HG03139 (cell line): ENCODE measurements around the gene HGS.
"Not testable (repeated sequence)": the region's sequence is repeated elsewhere in the genome, so short reads cannot be mapped to it uniquely, and the experiment has no call there.

Source experiments
- ATAC-seq: cut with Tn5 transposase; IDR thresholded peaks from one replicate; pipeline ENCODE4 v1.9.1; 2021; ENCODE audit not compliant: unreplicated experiment

The HGS gene

GRCh38 chr17:81656118-81656743 is 27.6 kb upstream of the HGS start, which contains the start of gene PDE6G:
PDE6G (minus strand) TSS chr17:81656542; CDS start chr17:81653305, 3,237 bp downstream.
- no peak for ATAC-seq

GRCh38 chr17:81656835-81657234 is 27.0 kb upstream of the HGS start:
- ATAC-seq = no peak

GRCh38 chr17:81659038-81659437 is 24.8 kb upstream of the HGS start:
- no peak for ATAC-seq

- ATAC-seq = no peak
Observed at GRCh38 chr17:81660441-81660840, 23.4 kb upstream of the HGS start.

- ATAC-seq = no peak
Observed at GRCh38 chr17:81662002-81662401, 21.8 kb upstream of the HGS start.

GRCh38 chr17:81664051-81664470 is 19.8 kb upstream of the HGS start:
- no peak for ATAC-seq

GRCh38 chr17:81665205-81666091 is 18.4 kb upstream of the HGS start:
- no peak for ATAC-seq

GRCh38 chr17:81666092-81666341 is 17.8 kb upstream of the HGS start:
- peak; percentile 10 for ATAC-seq

- peak; percentile 95 for ATAC-seq
Observed at GRCh38 chr17:81666342-81667191, 17.2 kb upstream of the HGS start, which contains the start of the genes CCDC137 and OXLD1. CCDC137 (plus strand) TSS chr17:81666737; CDS start chr17:81666767, 30 bp downstream. OXLD1 (minus strand) TSS chr17:81666605; CDS start chr17:81666577, 28 bp downstream.

- ATAC-seq = no peak
Observed at GRCh38 chr17:81667754-81668153, 16.1 kb upstream of the HGS start.

GRCh38 chr17:81672504-81672903 is 11.3 kb upstream of the HGS start:
- no peak for ATAC-seq

- ATAC-seq = no peak
Observed at GRCh38 chr17:81672954-81673353, 10.9 kb upstream of the HGS start.

GRCh38 chr17:81673561-81674258 is 10.1 kb upstream of the HGS start:
- ATAC-seq = no peak

GRCh38 chr17:81675515-81676221 is 8.1 kb upstream of the HGS start:
- not testable (repeated sequence) for ATAC-seq

GRCh38 chr17:81676906-81677305 is 6.9 kb upstream of the HGS start:
- no peak for ATAC-seq

- no peak for ATAC-seq
Observed at GRCh38 chr17:81680150-81680549, 3.7 kb upstream of the HGS start.

- ATAC-seq = no peak
Observed at GRCh38 chr17:81681672-81682071, 2.1 kb upstream of the HGS start.

GRCh38 chr17:81682565-81683207 is 1.1 kb upstream of the HGS start:
- ATAC-seq = no peak

- peak; percentile 23 for ATAC-seq
Observed at GRCh38 chr17:81683208-81683583, 615 bp upstream of the HGS start.

GRCh38 chr17:81684442-81684911 is 666 bp downstream of the HGS start:
- no peak for ATAC-seq
